Activated CD8-positive, alpha-beta T cell treated with anti-CD3 and anti-CD28 coated beads, Interleukin-2, amount 10 ng/mL, durations not matched to agents 7 days and 5 days (primary cell): Measurements from ENCODE around the gene FAM168A. TPM values are rescaled to one million over a fixed set of nuclear protein-coding genes. Genes with fewer than 3 reads are reported as not detected.

Experiments
- ATAC-seq: fragments of 150-1000 bp; cut with Tn5 transposase; one replicate; pipeline ENCODE4 v1.10.0; 2021; ENCODE audit warnings: moderate library complexity
- CTCF ChIA-PET: fragments of 350-600 bp; sonication (Branson Sonifier 250); formaldehyde crosslinking; loops from one replicate; lab custom pipeline; 2021; ENCODE audit warnings: antibody characterized with exemption; lab: Charles Lee
- POLR2A ChIA-PET: fragments of 350-600 bp; sonication (Branson Sonifier 250); formaldehyde crosslinking; loops from one replicate; lab custom pipeline; 2021; ENCODE audit warnings: antibody characterized with exemption; lab: Charles Lee
- DNase-seq: peaks from one replicate; pipeline ENCODE4 v3.0.0-alpha.2; 2020
- H3K27ac Mint-ChIP-seq: one replicate; pipeline ENCODE4 v1.8.0; 2021; ENCODE audit warnings: mild to moderate bottlenecking, mixed read lengths
- H3K27me3 Mint-ChIP-seq: one replicate; pipeline ENCODE4 v1.8.0; 2021; ENCODE audit warnings: low read depth, mixed read lengths
- H3K36me3 Mint-ChIP-seq: one replicate; pipeline ENCODE4 v1.8.0; 2021; ENCODE audit warnings: low read depth, mixed read lengths
- H3K4me1 Mint-ChIP-seq: one replicate; pipeline ENCODE4 v1.8.0; 2021; ENCODE audit warnings: low read depth, mixed read lengths
- H3K4me3 Mint-ChIP-seq: one replicate; pipeline ENCODE4 v1.8.0; 2021; ENCODE audit warnings: mild to moderate bottlenecking, mixed read lengths
- H3K9me3 Mint-ChIP-seq: one replicate; pipeline ENCODE4 v1.8.0; 2022; ENCODE audit warnings: mixed read lengths; ENCODE audit not compliant: insufficient read depth
- total RNA-seq, 2 experiments: library from RNA; stranded (reverse); gene quantifications; one replicate each; pipeline ENCODE4 v1.2.3, GENCODE V29; 2021

The FAM168A gene, protein sequence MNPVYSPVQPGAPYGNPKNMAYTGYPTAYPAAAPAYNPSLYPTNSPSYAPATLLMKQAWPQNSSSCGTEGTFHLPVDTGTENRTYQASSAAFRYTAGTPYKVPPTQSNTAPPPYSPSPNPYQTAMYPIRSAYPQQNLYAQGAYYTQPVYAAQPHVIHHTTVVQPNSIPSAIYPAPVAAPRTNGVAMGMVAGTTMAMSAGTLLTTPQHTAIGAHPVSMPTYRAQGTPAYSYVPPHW
- 10 to 100 TPM; 25.9 to 27.8 TPM for total RNA-seq

DNA sequence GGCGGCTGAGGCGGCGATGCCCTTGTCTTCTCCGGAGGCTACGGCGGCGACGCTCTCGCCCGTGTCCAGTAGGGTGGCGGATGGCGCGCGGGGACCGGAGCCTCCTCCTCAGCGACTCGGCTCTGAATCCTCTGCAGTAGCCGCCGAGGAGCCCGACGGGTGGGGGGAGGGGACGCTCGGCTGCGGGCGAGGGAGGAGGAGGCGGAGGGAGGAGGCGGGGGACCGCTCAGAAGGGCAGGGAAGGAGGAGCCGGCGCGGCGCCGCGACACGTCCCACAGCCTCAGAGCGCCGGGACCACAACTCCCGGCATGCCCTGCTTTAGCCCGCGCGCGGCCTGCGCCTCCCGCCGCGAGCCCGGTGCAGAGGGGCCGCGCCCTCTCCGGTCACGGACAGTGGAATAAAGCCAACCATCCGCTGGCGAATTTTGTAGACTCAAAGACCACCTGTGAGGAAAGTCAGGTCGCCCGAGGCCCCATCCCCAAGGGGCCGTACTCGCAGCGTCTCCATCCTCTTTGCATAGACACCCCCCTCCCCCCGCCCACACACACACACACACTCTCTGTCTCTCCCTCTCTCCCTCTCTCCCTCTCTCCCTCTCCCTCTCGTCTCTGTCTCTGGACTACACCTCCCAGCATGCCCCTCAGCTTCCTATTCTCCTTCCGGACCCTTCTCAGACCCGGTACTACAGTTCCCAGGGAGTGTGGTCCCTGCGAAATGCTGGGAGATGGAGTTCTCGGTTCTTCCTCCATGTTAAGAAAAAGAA is at the start of gene FAM168A:
Gene FAM168A (minus strand): TSS at position 157 of the 763 bp plus-strand sequence. CDS start 129,638 bp downstream, outside the sequence.
- Mint-ChIP-seq H3K9me3 (no peaks in the 10 kb centered on the region), H3K36me3 (peaks cover 7% of the 10 kb centered on the region), H3K4me1 (peaks cover 35% of the 10 kb centered on the region), H3K4me3 (peak within 1 kb of the TSS; percentile 91), H3K27me3 (peaks cover 5% of the 10 kb centered on the region), H3K27ac (peak within 1 kb of the TSS; percentile 93)
- CTCF ChIA-PET = interaction anchor here (0.8 to 1.5 kb wide), 8 partner anchors 21 to 291 kb away, joined by 3 to 6 read pairs (median 4); no protein-coding TSS in a partner anchor
- DNase-seq (peak; percentile 96), ATAC-seq (peak; percentile 96)
- POLR2A ChIA-PET = interaction anchor here (0.6 to 1.7 kb wide), 6 partner anchors 21 to 81 kb away, joined by 3 to 6 read pairs (median 3); no protein-coding TSS in a partner anchor

DNA sequence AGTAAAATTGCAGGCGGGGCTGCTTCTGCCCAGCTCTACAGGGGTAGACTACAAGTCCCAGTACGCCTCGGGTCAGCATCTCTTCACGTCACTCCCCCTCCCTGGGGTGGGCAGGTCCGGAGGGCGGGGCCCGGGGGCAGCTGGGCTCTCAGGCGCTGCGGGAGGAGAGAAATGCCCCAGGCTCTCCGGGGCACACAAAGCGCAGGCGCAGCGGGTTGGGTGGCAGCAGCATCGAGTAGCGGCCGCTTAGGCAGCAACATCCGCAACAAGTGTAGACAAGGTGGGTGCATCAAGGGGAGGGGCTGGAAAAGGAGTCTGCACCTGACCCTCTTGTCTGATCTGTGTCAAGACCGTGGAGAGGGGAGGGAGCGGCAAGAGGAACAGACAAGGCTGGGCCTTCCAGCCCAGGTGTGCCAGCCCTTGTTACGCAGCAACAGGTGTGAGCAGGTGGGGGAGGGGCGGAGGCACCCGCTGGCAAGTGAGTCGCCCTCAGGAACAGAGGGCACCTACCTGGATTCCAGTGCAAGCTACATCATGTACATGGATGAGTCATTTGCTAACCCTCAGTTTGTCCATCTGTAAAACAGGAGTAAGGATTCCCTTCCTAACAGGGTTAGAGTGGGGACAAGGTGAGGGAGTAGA is 49.7 kb upstream of the FAM168A start:
- ATAC-seq (peak; percentile 99), DNase-seq (peak; percentile 95)
- no peaks in the 10 kb centered on the region for H3K36me3 Mint-ChIP-seq
- ChIA-PET POLR2A (interaction anchor here (0.7 to 1.6 kb wide), 4 partner anchors 12 to 22 kb away, joined by 3 to 5 read pairs (median 3); no protein-coding TSS in a partner anchor), CTCF (interaction anchor here (1.0 to 4.5 kb wide), 5 partner anchors 13 to 297 kb away, joined by 4 to 28 read pairs (median 6); no protein-coding TSS in a partner anchor)
- peak overlapping the region; percentile 78 for H3K27ac Mint-ChIP-seq
- H3K9me3 Mint-ChIP-seq = no peaks in the 10 kb centered on the region
- H3K4me3 Mint-ChIP-seq = peak overlapping the region; percentile 76
- H3K27me3 Mint-ChIP-seq = no peaks in the 10 kb centered on the region
- H3K4me1 Mint-ChIP-seq = peaks cover 17% of the 10 kb centered on the region

DNA sequence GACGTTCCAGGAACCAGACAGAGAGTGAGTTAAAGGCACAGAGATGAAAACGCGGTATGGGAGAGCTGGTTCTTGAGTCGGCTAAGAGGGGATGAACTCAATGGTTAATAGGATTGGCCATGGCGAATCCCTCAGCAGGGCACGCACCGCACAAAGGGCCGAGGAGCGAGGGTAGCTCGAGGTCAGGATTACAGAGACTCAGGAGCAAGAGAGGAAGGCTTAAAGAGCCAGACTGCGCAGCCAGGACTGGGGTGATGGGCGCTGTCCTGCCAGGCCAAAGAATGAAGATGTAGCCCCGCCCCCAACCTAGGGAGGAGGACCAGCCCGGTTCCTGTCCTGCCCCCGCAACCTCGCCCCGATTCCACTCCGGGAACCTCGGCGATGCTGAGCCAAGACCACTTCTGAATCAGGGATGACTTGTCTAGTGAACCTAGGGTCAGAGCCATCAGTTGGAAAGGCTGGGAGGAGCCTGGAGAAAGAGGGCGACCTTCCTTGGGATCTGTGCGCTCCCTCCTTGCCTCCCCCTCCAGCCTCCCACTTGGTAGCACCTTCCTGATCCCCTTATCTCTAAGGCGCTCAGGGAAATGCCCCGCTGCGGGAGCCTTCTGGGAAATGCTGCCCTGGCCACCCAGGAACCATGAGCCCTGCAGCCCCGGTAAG is 48.2 kb upstream of the FAM168A start, which contains the start of gene PLEKHB1:
Gene PLEKHB1 (plus strand): TSS at position 610 of the 660 bp plus-strand sequence. CDS start 28 bp downstream, at position 638.
- CTCF ChIA-PET = interaction anchor here (1.6 to 4.5 kb wide), 3 partner anchors 14 to 295 kb away, joined by 6 to 28 read pairs (median 27); no protein-coding TSS in a partner anchor
- no peaks in the 10 kb centered on the region for H3K36me3 Mint-ChIP-seq
- POLR2A ChIA-PET = interaction anchor here (1.6 kb wide), 1 partner anchor 20 kb away, joined by 5 read pairs; no protein-coding TSS in a partner anchor
- no peak within 1 kb of the TSS for H3K27ac Mint-ChIP-seq
- peaks cover 17% of the 10 kb centered on the region for H3K4me1 Mint-ChIP-seq
- H3K9me3 Mint-ChIP-seq = no peaks in the 10 kb centered on the region
- no peaks in the 10 kb centered on the region for H3K27me3 Mint-ChIP-seq
- H3K4me3 Mint-ChIP-seq = peak within 1 kb of the TSS; percentile 76
- ATAC-seq = no peak
- DNase-seq = no peak

DNA sequence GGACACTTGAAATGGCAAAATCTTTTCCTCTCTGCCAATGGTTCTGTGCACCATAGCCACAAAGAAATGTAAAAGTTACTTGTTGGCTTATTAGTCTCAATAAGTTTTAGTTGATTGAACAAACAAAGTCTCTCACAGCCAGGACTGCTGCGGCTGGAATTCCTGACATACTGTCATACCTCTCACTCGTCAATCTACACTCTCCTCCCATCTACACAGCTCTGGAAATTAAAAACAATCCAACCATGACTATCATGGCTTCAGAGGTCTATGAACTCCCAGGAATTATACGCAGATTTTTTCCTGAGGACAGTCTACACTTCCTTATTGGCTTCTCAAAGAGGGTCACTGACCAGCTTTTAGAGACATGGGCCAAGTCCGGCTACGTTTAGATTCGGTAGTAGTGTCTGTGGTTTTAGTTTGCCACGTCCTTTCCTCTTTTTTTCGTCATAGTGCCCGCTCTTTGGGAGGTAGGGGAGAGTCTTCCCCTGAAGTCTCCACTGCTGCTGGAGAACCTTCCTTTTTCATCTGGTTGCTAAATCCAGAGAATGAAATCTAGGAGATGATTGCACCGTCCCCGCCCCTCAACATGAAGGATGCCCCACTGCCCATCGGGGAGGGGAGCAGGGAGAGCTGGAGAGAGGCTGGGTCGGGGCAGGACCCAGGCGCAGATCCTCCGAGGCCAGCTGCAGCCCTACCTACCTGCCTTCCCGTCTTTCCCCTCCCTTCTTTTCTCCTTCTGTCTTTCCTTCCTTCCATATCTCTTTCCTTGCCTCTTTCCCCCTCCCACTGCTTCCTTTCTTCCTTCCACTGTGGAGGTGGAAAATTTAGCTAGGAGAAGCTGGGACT is 47.4 kb upstream of the FAM168A start:
- Mint-ChIP-seq H3K27ac (no peak overlapping the region), H3K9me3 (no peaks in the 10 kb centered on the region), H3K27me3 (no peaks in the 10 kb centered on the region), H3K4me3 (no peak overlapping the region), H3K36me3 (no peaks in the 10 kb centered on the region), H3K4me1 (peaks cover 22% of the 10 kb centered on the region)
- no peak for ATAC-seq
- CTCF ChIA-PET = interaction anchor here (3.8 to 4.5 kb wide), 2 partner anchors 15 to 20 kb away, joined by 27 to 28 read pairs; no protein-coding TSS in a partner anchor
- POLR2A ChIA-PET = no interaction called here
- no peak for DNase-seq

DNA sequence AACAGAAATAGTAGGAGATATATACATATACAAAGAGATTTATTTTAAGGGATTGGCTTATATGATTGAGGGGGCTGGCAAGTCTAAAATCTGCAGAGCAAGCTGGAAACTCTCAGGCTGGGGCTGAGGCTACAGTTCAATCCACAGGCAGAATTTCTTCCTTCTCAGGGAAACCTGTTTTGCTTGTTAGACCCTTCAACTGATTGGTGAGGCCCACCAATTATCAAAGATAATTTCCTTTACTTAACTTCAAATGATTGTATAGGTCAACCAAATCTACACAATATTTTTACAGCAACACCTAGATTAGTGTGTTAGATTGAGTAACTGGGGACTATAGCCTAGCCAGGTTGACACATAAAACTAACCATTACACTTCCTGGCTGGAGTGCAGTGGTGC is 43.8 kb upstream of the FAM168A start:
- Mint-ChIP-seq H3K4me1 (peaks cover 8% of the 10 kb centered on the region), H3K36me3 (no peaks in the 10 kb centered on the region), H3K27me3 (no peaks in the 10 kb centered on the region), H3K27ac (no peak overlapping the region), H3K9me3 (no peaks in the 10 kb centered on the region), H3K4me3 (no peak overlapping the region)
- ChIA-PET POLR2A (no interaction called here), CTCF (interaction anchor here (1.3 to 2.2 kb wide), 4 partner anchors 16 to 163 kb away, joined by 5 to 17 read pairs (median 6); no protein-coding TSS in a partner anchor)
- ATAC-seq (no peak), DNase-seq (no peak)

DNA sequence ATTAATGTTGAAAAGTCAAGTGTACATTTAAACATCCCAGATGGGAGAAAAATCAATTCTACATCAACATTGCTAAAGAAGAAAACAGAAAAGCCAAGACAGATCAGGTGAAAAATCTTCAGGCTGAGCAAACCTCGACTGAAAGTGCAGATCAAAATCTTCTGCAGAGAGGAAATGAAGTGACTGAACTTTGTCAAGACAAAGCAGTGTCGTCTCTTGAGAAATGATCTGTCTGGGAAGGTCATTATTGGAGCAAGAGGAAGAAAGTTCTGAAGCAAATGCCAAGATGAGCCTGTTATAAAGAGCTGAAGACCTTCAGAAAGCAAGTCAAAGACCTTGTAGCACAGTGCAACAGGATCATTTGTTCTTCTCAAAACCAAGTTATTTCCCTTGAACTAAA is 42.7 kb upstream of the FAM168A start:
- Mint-ChIP-seq H3K36me3 (no peaks in the 10 kb centered on the region), H3K4me3 (no peak overlapping the region), H3K9me3 (no peaks in the 10 kb centered on the region), H3K27me3 (no peaks in the 10 kb centered on the region), H3K27ac (no peak overlapping the region), H3K4me1 (peaks cover 6% of the 10 kb centered on the region)
- CTCF ChIA-PET = interaction anchor here (1.3 to 2.2 kb wide), 4 partner anchors 15 to 162 kb away, joined by 5 to 17 read pairs (median 6); no protein-coding TSS in a partner anchor
- POLR2A ChIA-PET = interaction anchor here (0.6 kb wide), 1 partner anchor 55 kb away, joined by 3 read pairs; no protein-coding TSS in a partner anchor
- ATAC-seq (no peak), DNase-seq (no peak)

DNA sequence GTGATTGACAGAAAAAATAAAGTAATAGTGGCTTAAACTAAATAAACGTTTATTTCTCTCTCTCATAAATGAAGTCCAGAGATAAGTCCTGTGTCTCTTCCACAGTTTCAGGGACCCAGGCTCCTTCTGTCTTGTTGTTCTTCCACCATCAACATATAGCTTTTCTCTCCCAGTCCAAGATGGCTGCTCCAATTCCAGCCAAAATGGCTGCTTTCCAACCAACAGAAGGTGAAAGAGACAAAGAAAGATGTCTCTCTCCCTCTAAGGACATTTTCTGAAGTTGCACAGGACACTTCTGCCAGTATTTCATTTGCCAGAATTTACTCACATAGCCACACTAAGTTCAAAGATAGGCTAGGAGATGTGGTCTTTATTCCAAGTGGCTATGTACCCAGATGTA is 39.1 kb upstream of the FAM168A start:
- ChIA-PET CTCF (interaction anchor here (4.6 kb wide), 1 partner anchor 11 kb away, joined by 32 read pairs; no protein-coding TSS in a partner anchor), POLR2A (no interaction called here)
- no peaks in the 10 kb centered on the region for H3K9me3 Mint-ChIP-seq

DNA sequence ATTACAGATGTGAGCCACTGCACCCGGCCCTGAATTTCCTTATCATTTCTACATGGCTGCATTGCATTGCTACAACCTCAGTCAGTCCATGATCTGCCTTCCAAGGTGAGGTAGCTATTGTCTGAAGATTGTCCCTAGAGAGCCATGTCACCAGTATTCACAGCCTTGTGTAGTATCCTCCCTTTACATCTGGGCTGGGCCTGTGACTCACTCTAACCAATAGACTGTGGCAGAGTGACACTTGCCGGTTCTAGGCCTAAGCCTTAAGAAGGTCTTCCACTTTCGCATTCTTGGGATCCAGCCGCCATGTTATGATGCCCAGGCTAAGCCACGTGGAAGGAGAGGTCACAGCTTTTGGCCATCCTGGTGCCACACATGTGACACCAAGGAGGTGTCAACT is 38.3 kb upstream of the FAM168A start:
- Mint-ChIP-seq H3K27ac (no peak overlapping the region), H3K9me3 (no peaks in the 10 kb centered on the region), H3K27me3 (no peaks in the 10 kb centered on the region), H3K4me3 (no peak overlapping the region), H3K36me3 (no peaks in the 10 kb centered on the region), H3K4me1 (peaks cover 17% of the 10 kb centered on the region)
- ATAC-seq = no peak
- CTCF ChIA-PET = interaction anchor here (4.6 kb wide), 1 partner anchor 10 kb away, joined by 32 read pairs; no protein-coding TSS in a partner anchor
- DNase-seq = no peak
- POLR2A ChIA-PET = interaction anchor here (0.5 to 1.2 kb wide), 2 partner anchors 13 to 693 kb away, joined by 3 to 5 read pairs; no protein-coding TSS in a partner anchor

More for the DNA sequence above, 39.1 kb upstream of the FAM168A start:
- Mint-ChIP-seq H3K27ac (no peak overlapping the region), H3K27me3 (no peaks in the 10 kb centered on the region), H3K4me1 (peaks cover 17% of the 10 kb centered on the region), H3K4me3 (no peak overlapping the region), H3K36me3 (no peaks in the 10 kb centered on the region)
- ATAC-seq = no peak
- DNase-seq = no peak

DNA sequence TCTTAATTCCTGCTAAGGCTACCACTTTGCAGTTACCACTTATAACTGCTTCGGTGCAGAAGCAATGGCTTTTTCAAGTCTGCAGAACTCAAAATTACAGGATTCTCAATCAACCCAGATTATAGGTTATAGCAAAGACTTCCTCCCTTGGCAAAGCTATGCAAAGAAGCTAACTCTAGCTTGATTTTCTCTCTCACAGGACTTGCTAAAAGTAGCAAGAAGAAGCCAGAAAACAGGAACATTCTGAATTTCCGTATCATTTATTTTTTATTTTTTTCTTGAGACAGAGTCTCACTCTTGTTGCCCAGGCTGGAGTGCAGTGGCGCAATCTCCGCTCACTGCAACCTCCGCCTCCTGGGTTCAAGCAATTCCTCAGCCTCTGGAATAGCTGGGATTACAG is 37.8 kb upstream of the FAM168A start:
- ATAC-seq = no peak

DNA sequence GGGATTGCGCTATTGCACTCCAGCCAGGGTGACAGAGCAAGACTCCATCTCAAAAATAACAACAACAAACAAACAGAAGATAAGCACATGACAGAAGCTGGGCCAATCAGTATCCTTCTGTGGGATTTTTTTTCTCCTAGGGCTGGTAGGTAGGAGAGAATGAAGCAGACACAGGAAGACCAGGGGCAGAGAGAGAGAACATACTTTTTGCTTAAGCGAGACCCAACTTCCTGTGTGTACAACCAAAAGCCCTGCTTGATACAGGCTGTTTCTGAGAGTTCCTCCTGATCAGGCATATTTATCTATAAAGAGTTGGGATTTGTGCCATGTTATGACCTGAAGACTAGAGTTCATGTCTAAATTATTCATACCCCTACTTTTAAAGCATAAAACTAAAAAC is 36.1 kb upstream of the FAM168A start:
- DNase-seq (no peak), ATAC-seq (peak; percentile 39)
- ChIA-PET CTCF (interaction anchor here (0.6 to 1.3 kb wide), 2 partner anchors 8 to 27 kb away, joined by 3 to 5 read pairs; no protein-coding TSS in a partner anchor), POLR2A (no interaction called here)
- Mint-ChIP-seq H3K36me3 (no peaks in the 10 kb centered on the region), H3K9me3 (no peaks in the 10 kb centered on the region), H3K4me1 (peaks cover 10% of the 10 kb centered on the region), H3K27me3 (no peaks in the 10 kb centered on the region), H3K4me3 (no peak overlapping the region), H3K27ac (peak overlapping the region; percentile 37)

More for the DNA sequence above, 37.8 kb upstream of the FAM168A start:
- H3K9me3 Mint-ChIP-seq = no peaks in the 10 kb centered on the region
- DNase-seq = no peak
- ChIA-PET CTCF (interaction anchor here (4.6 kb wide), 1 partner anchor 9 kb away, joined by 32 read pairs; no protein-coding TSS in a partner anchor), POLR2A (interaction anchor here (0.5 to 1.2 kb wide), 2 partner anchors 14 to 693 kb away, joined by 3 to 5 read pairs; no protein-coding TSS in a partner anchor)
- H3K4me1 Mint-ChIP-seq = peaks cover 16% of the 10 kb centered on the region
- H3K27ac Mint-ChIP-seq = no peak overlapping the region
- H3K4me3 Mint-ChIP-seq = no peak overlapping the region
- no peaks in the 10 kb centered on the region for H3K27me3 Mint-ChIP-seq
- no peaks in the 10 kb centered on the region for H3K36me3 Mint-ChIP-seq
